RPMI7951 (cell line): ENCODE data around the gene ARHGDIG. TPM values are rescaled to one million over a fixed set of nuclear protein-coding genes. Genes with fewer than 3 reads are reported as not detected.
"Not testable (repeated sequence)": the region's sequence is repeated elsewhere in the genome, so short reads cannot be mapped to it uniquely, and the experiment has no call there.

Source experiments
- DNase-seq: peaks from one replicate; pipeline ENCODE4 v3.0.0-alpha.2; 2012; ENCODE audit warnings: low read depth
- total RNA-seq: library from RNA; depleted of rRNA; stranded (reverse); fragments of >200 nt; shearing (Covaris generic); gene quantifications from 2 replicates; pipeline ENCODE4 v1.2.3, GENCODE V29; 2014; rRNA removed

ARHGDIG gene
- total RNA-seq, 1 experiment from 2014 or later: not detected

- no peak for DNase-seq
These were observed 50.4 kb downstream of the ARHGDIG start for GRCh38 chr16:330741-331140.

GRCh38 chr16:331181-331814 is 50.9 kb downstream of the ARHGDIG start:
- DNase-seq: not testable (repeated sequence)

Other genes with a start within 250 kb of the ARHGDIG start
- 7.2 and 12.7 TPM in 2 replicates for gene POLR3K, start 227.0 kb upstream of the ARHGDIG start, total RNA-seq
- 39.0 and 49.0 TPM in 2 replicates for gene SNRNP25, start 226.8 kb upstream of the ARHGDIG start, total RNA-seq
- 14.6 and 19.9 TPM in 2 replicates for gene RHBDF1, start 208.0 kb upstream of the ARHGDIG start, total RNA-seq
- gene MPG, start 202.4 kb upstream of the ARHGDIG start, total RNA-seq: 80.5 and 88.8 TPM in 2 replicates
- 4.6 and 6.0 TPM in 2 replicates for gene NPRL3, start 141.9 kb upstream of the ARHGDIG start, total RNA-seq
- not detected in 2 replicates for gene HBZ, start 127.9 kb upstream of the ARHGDIG start, total RNA-seq
- gene HBM, start 114.6 kb upstream of the ARHGDIG start, total RNA-seq: not detected in 2 replicates
- gene HBA2, start 107.7 kb upstream of the ARHGDIG start, total RNA-seq: not detected in 2 replicates
- gene HBA1, start 103.9 kb upstream of the ARHGDIG start, total RNA-seq: not detected in 2 replicates
- gene HBQ1, start 100.1 kb upstream of the ARHGDIG start, total RNA-seq: not detected in 2 replicates
- gene LUC7L, start 51.1 kb upstream of the ARHGDIG start, total RNA-seq: 16.8 and 17.2 TPM in 2 replicates
- gene FAM234A, start 45.8 kb upstream of the ARHGDIG start, total RNA-seq: 38.1 and 76.0 TPM in 2 replicates
- not detected in 2 replicates for gene RGS11, start 4.6 kb upstream of the ARHGDIG start, total RNA-seq
- 0.84 TPM in 1 of 2 replicates, not detected in the other for gene PDIA2, start 2.6 kb downstream of the ARHGDIG start, total RNA-seq
- gene AXIN1, start 72.1 kb downstream of the ARHGDIG start, total RNA-seq: 5.8 and 8.3 TPM in 2 replicates
- 119 and 138 TPM in 2 replicates for gene MRPL28, start 89.9 kb downstream of the ARHGDIG start, total RNA-seq
- gene PGAP6, start 101.4 kb downstream of the ARHGDIG start, total RNA-seq: 20.2 and 25.8 TPM in 2 replicates
- 72.3 and 76.0 TPM in 2 replicates for gene NME4, start 116.6 kb downstream of the ARHGDIG start, total RNA-seq
- gene DECR2, start 121.3 kb downstream of the ARHGDIG start, total RNA-seq: 8.9 and 10.1 TPM in 2 replicates
- 6.5 and 10.1 TPM in 2 replicates for gene RAB11FIP3, start 145.1 kb downstream of the ARHGDIG start, total RNA-seq
- 7.1 and 14.9 TPM in 2 replicates for gene CAPN15, start 247.1 kb downstream of the ARHGDIG start, total RNA-seq